Spleen (tissue), 11 donors: Measurements from ENCODE around the gene ANKRD13A. TPM values are rescaled to one million over a fixed set of nuclear protein-coding genes. Genes with fewer than 3 reads are reported as not detected.

ENCODE experiments used
- DNase-seq: peaks from one replicate; pipeline ENCODE4 v3.0.0-alpha.2; 2020
- H3K27ac ChIP-seq, 8 donors: fragments of 200-600 bp; sonication (generic) in 7 of 8; 1 replicate in 4 of 8; 2 replicates in 4 of 8; pipeline versions ENCODE4 v1.5.0 to v1.8.0; 2016 to 2021; ENCODE audit warnings: inconsistent platforms in 4 of 8, mild to moderate bottlenecking in 4 of 8, moderate library complexity in 1 of 8
- H3K27me3 ChIP-seq, 7 donors: fragments of 200-600 bp; sonication (generic) in 6 of 7; replicated peaks in 1 of 7; 1 replicate in 4 of 7; 2 replicates in 3 of 7; pipeline versions ENCODE4 v1.5.0 to v1.8.0; 2016 to 2021; ENCODE audit warnings: inconsistent platforms in 3 of 7, mild to moderate bottlenecking in 1 of 7
- H3K36me3 ChIP-seq, 6 donors: fragments of 200-600 bp; sonication (generic) in 5 of 6; 1 replicate in 4 of 6; 2 replicates in 2 of 6; pipeline versions ENCODE4 v1.5.0 to v1.8.0; 2016 to 2021; ENCODE audit warnings: inconsistent platforms in 2 of 6
- H3K4me1 ChIP-seq, 6 donors: fragments of 200-600 bp; sonication (generic) in 5 of 6; 1 replicate in 3 of 6; 2 replicates in 3 of 6; pipeline versions ENCODE4 v1.5.0 to v1.8.0; 2016 to 2021; ENCODE audit warnings: inconsistent platforms in 3 of 6
- H3K4me3 ChIP-seq, 8 donors: fragments of 200-600 bp; sonication (generic) in 7 of 8; 1 replicate in 4 of 8; 2 replicates in 4 of 8; pipeline versions ENCODE4 v1.5.0 to v1.8.0; 2016 to 2021; ENCODE audit warnings: inconsistent platforms in 4 of 8, mild to moderate bottlenecking in 4 of 8, moderate library complexity in 2 of 8
- H3K9me3 ChIP-seq, 8 donors: fragments of 200-600 bp; sonication (generic) in 7 of 8; 1 replicate in 4 of 8; 2 replicates in 4 of 8; pipeline versions ENCODE4 v1.5.0 to v1.8.0; 2016 to 2021; ENCODE audit warnings: inconsistent platforms in 4 of 8
- POLR2A ChIP-seq, 3 donors: fragments of 450-650 bp; IDR thresholded peaks; one replicate each; pipeline ENCODE4 v1.5.1; 2017; ENCODE audit warnings: antibody characterized with exemption in 3 of 3, mild to moderate bottlenecking in 1 of 3
- POLR2AphosphoS5 ChIP-seq, 3 donors: sonication (generic); formaldehyde crosslinking; IDR thresholded peaks; one replicate each; pipeline ENCODE4 v1.5.1; 2017; ENCODE audit warnings: antibody characterized with exemption in 3 of 3
- WGBS, 5 donors: extraction: QIAGEN DNeasy Blood & Tissue Kit in 3 of 5; methylation state at CpG; one replicate each; pipeline versions ENCODE4 v1.1.5 to v1.1.7; 2013 to 2018; 5-methylcytosine and 5-hydroxymethylcytosine counted together
- intact Hi-C: fragments of 100-400 bp; cut with DNase I; formaldehyde crosslinking; loops from one replicate; pipeline ENCODE4 v1.15.0; 2023; ENCODE audit warnings: low total_unique reads
- polyA plus RNA-seq, 3 donors: library from polyadenylated mRNA; stranded (reverse); fragments of 200-250 nt; gene quantifications; one replicate each; pipeline ENCODE4 v1.2.1, GENCODE V29; 2013
- total RNA-seq, 7 donors: library from RNA; depleted of rRNA in 3 of 7; stranded (reverse); fragments of >200 nt in 3 of 7; fragmentation: NEBNext Ultra II Directional in 4 of 7; extraction: Animal tissue kit (Norgen Biotek cat#: 25700) in 4 of 7; gene quantifications; one replicate each; pipeline versions ENCODE4 v1.1.0 to v1.2.1, GENCODE V29; 2016 to 2021
- TF ChIP-seq, protein P1 (sequence below), 11 experiments: fragments of 200-600 bp in 7 of 11; fragments of 450-650 bp in 4 of 11; sonication (generic) in 4 of 11; IDR thresholded peaks in 8 of 11; conservative IDR thresholded peaks in 3 of 11; 1 replicate in 7 of 11; 2 replicates in 4 of 11; pipeline versions ENCODE4 v1.4.0 to v1.8.0; 2016 to 2021; ENCODE audit warnings: antibody characterized with exemption in 11 of 11, inconsistent platforms in 4 of 11, mild to moderate bottlenecking in 1 of 11
- donor health status: healthy with polysubstance abuse.
- donor health status: DM: no; HTN: no; CAD: no; lungs with moderate emphysema.
- donor health status: DM: no; HTN: no; CAD: no.
- donor health status: Bipolar disorder and iron deficiency.
- donor health status: healthy.
- donor health status: DM: no; HTN: no; CAD: no.
- donor health status: DM: yes; HTN: yes; CAD: no.

ANKRD13A gene
- total and polyA plus RNA-seq, 10 donors: 32.9 to 134 (median 93.7) TPM

DNA sequence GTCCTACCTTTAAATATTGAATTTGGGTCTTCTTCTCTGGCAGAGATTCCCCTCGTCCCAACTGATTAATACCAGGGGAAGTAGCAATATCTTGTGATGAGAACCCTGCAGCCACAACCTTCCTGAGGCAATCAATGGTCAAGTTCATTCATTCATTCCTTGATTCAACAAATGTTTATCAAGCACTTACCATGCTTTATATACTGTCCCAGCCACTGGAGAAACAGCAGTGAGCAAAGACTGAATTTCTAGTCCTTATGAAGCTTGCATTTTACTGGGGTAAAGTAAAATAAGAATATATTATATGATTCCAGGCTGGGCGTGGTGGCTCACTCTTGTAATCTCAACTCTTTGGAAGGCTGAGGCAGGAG lies 2.8 kb upstream of the ANKRD13A start:
- H3K27ac ChIP-seq: peak overlapping the region; percentile 92 to 100 (median 98)
- H3K4me1 ChIP-seq: peaks cover 36 to 87% (median 78%) of the 10 kb centered on the region in 6 donors
- H3K36me3 ChIP-seq: peaks cover 0 to 16% (median 2%) of the 10 kb centered on the region in 6 donors
- H3K4me3 ChIP-seq: peak overlapping the region; percentile 71 to 97 (median 84)
- intact Hi-C loops: no loop called here
- WGBS, 5 donors: 47 to 50% (median 49%) methylated on average over 2 of the region's 2 CpGs
- no peaks in the 10 kb centered on the region for H3K9me3 ChIP-seq
- no peaks in the 10 kb centered on the region for H3K27me3 ChIP-seq
- TF ChIP-seq POLR2AphosphoS5 (IDR thresholded peaks at IDR 0.05) (no peak), POLR2A (IDR thresholded peaks at IDR 0.05) (no peak)
- TF ChIP-seq, protein P1, sequence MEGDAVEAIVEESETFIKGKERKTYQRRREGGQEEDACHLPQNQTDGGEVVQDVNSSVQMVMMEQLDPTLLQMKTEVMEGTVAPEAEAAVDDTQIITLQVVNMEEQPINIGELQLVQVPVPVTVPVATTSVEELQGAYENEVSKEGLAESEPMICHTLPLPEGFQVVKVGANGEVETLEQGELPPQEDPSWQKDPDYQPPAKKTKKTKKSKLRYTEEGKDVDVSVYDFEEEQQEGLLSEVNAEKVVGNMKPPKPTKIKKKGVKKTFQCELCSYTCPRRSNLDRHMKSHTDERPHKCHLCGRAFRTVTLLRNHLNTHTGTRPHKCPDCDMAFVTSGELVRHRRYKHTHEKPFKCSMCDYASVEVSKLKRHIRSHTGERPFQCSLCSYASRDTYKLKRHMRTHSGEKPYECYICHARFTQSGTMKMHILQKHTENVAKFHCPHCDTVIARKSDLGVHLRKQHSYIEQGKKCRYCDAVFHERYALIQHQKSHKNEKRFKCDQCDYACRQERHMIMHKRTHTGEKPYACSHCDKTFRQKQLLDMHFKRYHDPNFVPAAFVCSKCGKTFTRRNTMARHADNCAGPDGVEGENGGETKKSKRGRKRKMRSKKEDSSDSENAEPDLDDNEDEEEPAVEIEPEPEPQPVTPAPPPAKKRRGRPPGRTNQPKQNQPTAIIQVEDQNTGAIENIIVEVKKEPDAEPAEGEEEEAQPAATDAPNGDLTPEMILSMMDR (IDR thresholded peaks at IDR 0.05 in 8 of 11, conservative IDR thresholded peaks at IDR 0.05 in 3 of 11): no peak
- DNase-seq: no peak

DNA sequence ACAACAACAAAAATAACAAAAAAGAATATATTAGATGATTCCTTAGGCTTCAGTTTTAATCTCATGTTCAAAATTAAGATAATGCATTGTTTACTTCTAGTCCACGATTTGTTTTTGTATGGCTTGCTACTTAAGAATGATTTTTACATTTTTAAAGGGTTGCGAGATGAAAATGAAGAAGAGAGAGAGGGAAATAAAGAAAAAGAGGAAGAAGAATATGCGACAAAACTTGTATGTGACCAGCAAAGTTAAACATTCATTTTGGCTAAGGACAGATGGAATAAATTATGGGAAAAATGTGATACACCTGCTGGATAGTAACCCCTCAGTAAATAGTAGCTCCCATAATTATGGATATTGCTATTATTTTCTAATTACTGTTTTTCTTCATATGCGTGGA lies 1.8 kb upstream of the ANKRD13A start:
- H3K4me3 ChIP-seq: no peak overlapping the region
- no peak for DNase-seq
- 56 to 80% (median 66%) methylated on average over 4 of the region's 4 CpGs for WGBS, 5 donors
- no peaks in the 10 kb centered on the region for H3K27me3 ChIP-seq
- TF ChIP-seq, protein P1 (IDR thresholded peaks at IDR 0.05 in 8 of 11, conservative IDR thresholded peaks at IDR 0.05 in 3 of 11): no peak
- TF ChIP-seq POLR2A (IDR thresholded peaks at IDR 0.05) (no peak), POLR2AphosphoS5 (IDR thresholded peaks at IDR 0.05) (no peak)
- peaks cover 36 to 87% (median 79%) of the 10 kb centered on the region in 6 donors for H3K4me1 ChIP-seq
- no peaks in the 10 kb centered on the region for H3K9me3 ChIP-seq
- intact Hi-C loops: no loop called here
- peaks cover 0 to 7% (median under 1%) of the 10 kb centered on the region in 6 donors for H3K36me3 ChIP-seq
- H3K27ac ChIP-seq: peak overlapping the region in 4 of 8 donors; percentile 13 to 100 (median 93)

DNA sequence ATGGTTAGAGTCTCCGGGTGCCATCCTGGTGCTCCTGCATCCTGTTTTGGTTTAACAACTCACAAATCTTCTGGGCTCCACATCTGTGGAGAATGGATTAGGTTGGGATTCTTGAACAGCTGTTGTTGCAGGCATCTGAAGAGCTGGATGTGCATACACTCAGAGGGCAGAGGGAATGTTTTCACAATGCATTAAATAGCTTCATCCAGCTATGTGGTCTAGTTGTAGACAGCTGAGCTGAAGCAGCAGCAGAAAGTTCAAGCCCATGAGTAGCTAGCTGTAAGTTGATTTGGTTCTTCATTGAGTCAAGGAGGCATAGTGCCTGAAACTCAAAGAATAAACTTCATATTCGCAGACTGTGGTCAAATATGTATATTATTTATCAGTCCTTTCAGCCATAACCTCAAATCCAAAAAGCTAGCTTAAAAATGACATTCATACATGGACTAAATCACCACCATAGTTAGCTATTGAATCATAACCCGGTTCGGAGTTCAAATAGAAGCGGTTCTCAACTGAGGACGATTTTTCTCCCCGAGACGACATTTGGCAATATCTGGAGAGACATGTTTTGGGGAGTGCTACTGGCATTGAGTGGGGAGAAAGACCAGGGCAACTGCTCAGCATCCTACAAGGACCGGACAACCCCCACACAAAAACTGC lies 858 bp upstream of the ANKRD13A start:
- Histone ChIP-seq H3K9me3 (no peaks in the 10 kb centered on the region), H3K4me3 (peak overlapping the region; percentile 85 to 99 (median 93)), H3K27ac (peak overlapping the region; percentile 86 to 100 (median 94)), H3K27me3 (no peaks in the 10 kb centered on the region), H3K4me1 (peaks cover 37 to 87% (median 79%) of the 10 kb centered on the region in 6 donors), H3K36me3 (peaks cover 0 to 13% (median 0%) of the 10 kb centered on the region in 6 donors)
- intact Hi-C loops: no loop called here
- no peak for DNase-seq
- 57 to 77% (median 60%) methylated on average over 9 of the region's 9 CpGs for WGBS, 5 donors
- TF ChIP-seq, protein P1 (IDR thresholded peaks at IDR 0.05 in 8 of 11, conservative IDR thresholded peaks at IDR 0.05 in 3 of 11): no peak
- TF ChIP-seq POLR2AphosphoS5 (IDR thresholded peaks at IDR 0.05): no peak

DNA sequence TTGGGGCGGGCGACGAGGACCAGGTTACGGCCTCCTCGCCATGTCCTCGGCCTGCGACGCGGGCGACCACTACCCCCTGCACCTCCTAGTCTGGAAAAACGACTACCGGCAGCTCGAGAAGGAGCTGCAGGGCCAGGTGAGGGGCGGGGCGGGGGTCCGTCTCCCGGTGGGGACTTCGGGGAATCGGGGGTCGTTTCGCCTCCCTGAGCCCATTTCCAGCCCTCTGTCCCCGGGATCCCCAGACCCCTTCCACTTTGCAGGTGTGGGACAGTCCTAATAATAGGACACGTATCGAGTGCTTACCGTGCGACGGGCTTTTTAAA lies 380 bp downstream of the ANKRD13A start:
- peaks cover 30 to 87% (median 77%) of the 10 kb centered on the region in 6 donors for H3K4me1 ChIP-seq

More for the DNA sequence above, 380 bp downstream of the ANKRD13A start:
- intact Hi-C loops: no loop called here
- peak overlapping the region; percentile 86 to 100 (median 94) for H3K27ac ChIP-seq
- DNase-seq: no peak
- H3K36me3 ChIP-seq: peaks cover 0 to 14% (median 0%) of the 10 kb centered on the region in 6 donors
- WGBS, 5 donors: 0 to 1% (median 0%) methylated on average over 15 to 27 of the region's 27 CpGs
- H3K4me3 ChIP-seq: peak overlapping the region; percentile 85 to 99 (median 93)
- H3K27me3 ChIP-seq: no peaks in the 10 kb centered on the region
- no peaks in the 10 kb centered on the region for H3K9me3 ChIP-seq
- TF ChIP-seq, protein P1 (IDR thresholded peaks at IDR 0.05 in 8 of 11, conservative IDR thresholded peaks at IDR 0.05 in 3 of 11): no peak
- TF ChIP-seq POLR2A (IDR thresholded peaks at IDR 0.05) (no peak), POLR2AphosphoS5 (IDR thresholded peaks at IDR 0.05) (no peak)
